AG04450 (cell line): ENCODE measurements around the gene MKLN1. TPM values are rescaled to one million over a fixed set of nuclear protein-coding genes. Genes with fewer than 3 reads are reported as not detected.

Experiments
- CTCF ChIA-PET: fragments of 300-600, 350-600 bp; formaldehyde crosslinking; extraction: SDS; loops from one replicate; lab custom pipeline; 2022; ENCODE audit warnings: antibody characterized with exemption, inconsistent platforms; lab: Charles Lee
- POLR2A ChIA-PET: fragments of 350-600 bp; formaldehyde crosslinking; extraction: SDS; loops from one replicate; lab custom pipeline; 2021; ENCODE audit warnings: antibody characterized with exemption, inconsistent platforms; lab: Yijun Ruan, JAX
- DNase-seq: peaks from one replicate; pipeline ENCODE4 v3.0.0-alpha.2; 2011; ENCODE audit warnings: low read depth, low spot score
- H3K27ac ChIP-seq: one replicate; pipeline ENCODE4 v1.5.1; 2012; ENCODE audit warnings: low read depth, low read length, control low read depth
- H3K27me3 ChIP-seq: one replicate; pipeline ENCODE4 v1.6.0; 2012; ENCODE audit warnings: low read length; ENCODE audit not compliant: control insufficient read depth, insufficient read depth
- H3K4me3 ChIP-seq: 2 replicates; pipeline ENCODE4 v1.5.1; 2011; ENCODE audit warnings: mild to moderate bottlenecking, low read depth, low read length, control low read depth
- H3K9me3 ChIP-seq: 2 replicates; pipeline ENCODE4 v1.5.1; 2012; ENCODE audit warnings: low read length; ENCODE audit not compliant: control insufficient read depth, insufficient read depth
- polyA plus RNA-seq: library from polyadenylated mRNA; depleted of rRNA; stranded (reverse); fragments of >200 nt; gene quantifications from 2 replicates; pipeline ENCODE4 v1.2.3, GENCODE V29; 2011
- TF ChIP-seq, protein P1 (sequence below): IDR thresholded peaks from 2 replicates; pipeline ENCODE4 v1.5.1; 2011; ENCODE audit warnings: low read depth, low read length, control low read depth, inconsistent platforms

Gene MKLN1
- polyA plus RNA-seq, 1 experiment = 56.8 TPM

DNA sequence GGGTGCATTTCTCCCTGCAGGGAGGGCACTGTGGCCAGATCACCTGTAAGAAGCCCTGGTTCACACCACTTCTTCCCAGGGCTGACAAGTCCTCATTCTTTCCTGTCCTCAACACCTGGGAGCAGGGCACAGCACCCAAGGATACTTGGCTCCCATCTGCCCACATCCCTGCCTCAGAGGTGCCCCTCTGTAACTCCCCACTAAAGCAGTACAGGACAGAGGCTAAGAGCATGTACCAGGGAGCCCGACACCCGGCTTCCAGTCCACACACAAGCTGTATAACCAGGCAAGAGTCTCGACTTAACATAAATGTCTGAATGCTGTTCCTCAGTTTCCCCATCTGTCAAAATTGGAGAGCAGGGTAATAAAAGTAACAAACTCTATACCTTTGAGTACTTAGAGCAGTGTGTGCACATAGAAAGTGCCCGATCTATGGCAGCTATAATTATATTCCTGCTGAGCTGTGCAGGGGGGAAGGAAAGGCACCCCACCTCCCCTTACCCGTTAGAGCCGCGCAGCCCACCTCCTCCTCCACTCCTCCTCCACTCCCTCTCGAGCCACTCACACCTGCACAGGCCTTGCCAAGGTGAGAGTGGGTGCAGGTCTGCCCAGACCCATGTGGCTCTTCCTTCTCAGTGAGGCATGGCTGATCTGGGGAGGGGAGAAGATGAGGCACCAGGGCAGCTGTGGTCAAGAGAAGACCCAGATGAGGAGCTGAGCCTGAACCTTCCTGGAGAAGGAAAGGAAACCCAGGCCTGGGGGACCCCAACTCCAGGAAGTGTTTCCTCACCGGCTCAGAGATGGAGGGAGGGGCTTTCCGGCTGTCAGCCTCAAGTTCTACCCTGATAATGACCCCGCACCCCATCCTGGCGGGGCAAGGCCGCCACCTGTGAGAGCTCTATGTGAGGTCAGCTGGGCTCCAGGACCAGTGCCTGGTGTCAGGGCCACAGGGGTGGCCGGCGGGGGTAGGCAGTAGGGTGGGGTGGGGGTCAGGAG, 206.2 kb downstream of the MKLN1 start:
- Histone ChIP-seq H3K27ac (no peak overlapping the region), H3K27me3 (peaks cover 2% of the 10 kb centered on the region), H3K9me3 (no peaks in the 10 kb centered on the region), H3K4me3 (no peak overlapping the region)
- no peak for DNase-seq
- ChIA-PET POLR2A (no interaction called here), CTCF (interaction anchor here (3.3 kb wide), 1 partner anchor 21 kb away, joined by 18 read pairs; no protein-coding TSS in a partner anchor)
- TF ChIP-seq, protein P1, sequence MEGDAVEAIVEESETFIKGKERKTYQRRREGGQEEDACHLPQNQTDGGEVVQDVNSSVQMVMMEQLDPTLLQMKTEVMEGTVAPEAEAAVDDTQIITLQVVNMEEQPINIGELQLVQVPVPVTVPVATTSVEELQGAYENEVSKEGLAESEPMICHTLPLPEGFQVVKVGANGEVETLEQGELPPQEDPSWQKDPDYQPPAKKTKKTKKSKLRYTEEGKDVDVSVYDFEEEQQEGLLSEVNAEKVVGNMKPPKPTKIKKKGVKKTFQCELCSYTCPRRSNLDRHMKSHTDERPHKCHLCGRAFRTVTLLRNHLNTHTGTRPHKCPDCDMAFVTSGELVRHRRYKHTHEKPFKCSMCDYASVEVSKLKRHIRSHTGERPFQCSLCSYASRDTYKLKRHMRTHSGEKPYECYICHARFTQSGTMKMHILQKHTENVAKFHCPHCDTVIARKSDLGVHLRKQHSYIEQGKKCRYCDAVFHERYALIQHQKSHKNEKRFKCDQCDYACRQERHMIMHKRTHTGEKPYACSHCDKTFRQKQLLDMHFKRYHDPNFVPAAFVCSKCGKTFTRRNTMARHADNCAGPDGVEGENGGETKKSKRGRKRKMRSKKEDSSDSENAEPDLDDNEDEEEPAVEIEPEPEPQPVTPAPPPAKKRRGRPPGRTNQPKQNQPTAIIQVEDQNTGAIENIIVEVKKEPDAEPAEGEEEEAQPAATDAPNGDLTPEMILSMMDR = no peak

DNA sequence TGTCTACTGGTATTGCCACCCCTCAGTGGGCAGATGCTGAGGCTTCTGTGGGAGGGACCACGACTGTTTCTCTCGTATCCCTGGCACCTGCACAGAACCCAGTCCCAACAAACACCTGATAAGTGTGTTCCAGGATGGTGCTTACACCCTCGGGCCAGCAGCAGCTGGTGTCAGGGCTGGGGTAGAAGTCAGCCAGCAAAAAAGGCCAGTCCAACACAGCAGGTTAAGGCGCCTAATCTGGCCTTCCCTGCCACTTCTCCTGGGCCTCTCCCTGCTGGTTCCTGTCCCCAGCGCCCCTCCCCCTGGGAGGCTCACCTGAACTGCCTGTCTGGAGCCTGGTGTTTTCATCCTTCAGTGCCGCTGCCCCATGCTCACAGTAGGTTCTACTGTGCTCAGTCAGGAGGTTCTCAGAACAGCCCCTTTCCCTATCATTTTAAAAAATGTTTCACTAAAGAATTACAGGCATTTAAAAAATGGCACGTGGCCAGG, 208.7 kb downstream of the MKLN1 start:
- Histone ChIP-seq H3K27me3 (no peaks in the 10 kb centered on the region), H3K9me3 (no peaks in the 10 kb centered on the region), H3K4me3 (no peak overlapping the region), H3K27ac (no peak overlapping the region)
- DNase-seq = no peak
- TF ChIP-seq, protein P1 = no peak
- POLR2A ChIA-PET = no interaction called here
- CTCF ChIA-PET = interaction anchor here (1.4 kb wide), 1 partner anchor 21 kb away, joined by 3 read pairs; no protein-coding TSS in a partner anchor

DNA sequence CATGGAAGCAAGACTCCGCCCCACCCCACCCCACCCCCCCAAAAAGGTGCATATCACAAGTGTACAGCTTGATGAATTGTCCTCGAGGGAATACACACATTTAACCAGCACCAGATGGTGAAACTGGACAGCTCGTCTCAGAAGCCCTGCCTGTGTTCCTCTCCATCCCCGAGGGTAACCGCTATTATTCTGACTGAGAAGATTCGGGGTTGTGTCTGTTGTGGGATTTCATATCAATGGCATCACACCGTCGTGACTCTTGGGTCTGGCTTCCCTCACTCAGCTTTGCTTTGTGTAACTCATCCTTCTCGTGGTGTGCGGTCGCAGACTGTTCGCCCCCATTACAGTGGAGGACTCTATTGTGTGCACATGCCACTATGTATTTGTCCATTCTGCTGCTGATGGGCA, 209.9 kb downstream of the MKLN1 start:
- H3K4me3 ChIP-seq = no peak overlapping the region
- no peak overlapping the region for H3K27ac ChIP-seq
- H3K9me3 ChIP-seq = no peaks in the 10 kb centered on the region
- POLR2A ChIA-PET = no interaction called here
- no peak for DNase-seq
- CTCF ChIA-PET = no interaction called here
- TF ChIP-seq, protein P1 = no peak
- H3K27me3 ChIP-seq = no peaks in the 10 kb centered on the region

DNA sequence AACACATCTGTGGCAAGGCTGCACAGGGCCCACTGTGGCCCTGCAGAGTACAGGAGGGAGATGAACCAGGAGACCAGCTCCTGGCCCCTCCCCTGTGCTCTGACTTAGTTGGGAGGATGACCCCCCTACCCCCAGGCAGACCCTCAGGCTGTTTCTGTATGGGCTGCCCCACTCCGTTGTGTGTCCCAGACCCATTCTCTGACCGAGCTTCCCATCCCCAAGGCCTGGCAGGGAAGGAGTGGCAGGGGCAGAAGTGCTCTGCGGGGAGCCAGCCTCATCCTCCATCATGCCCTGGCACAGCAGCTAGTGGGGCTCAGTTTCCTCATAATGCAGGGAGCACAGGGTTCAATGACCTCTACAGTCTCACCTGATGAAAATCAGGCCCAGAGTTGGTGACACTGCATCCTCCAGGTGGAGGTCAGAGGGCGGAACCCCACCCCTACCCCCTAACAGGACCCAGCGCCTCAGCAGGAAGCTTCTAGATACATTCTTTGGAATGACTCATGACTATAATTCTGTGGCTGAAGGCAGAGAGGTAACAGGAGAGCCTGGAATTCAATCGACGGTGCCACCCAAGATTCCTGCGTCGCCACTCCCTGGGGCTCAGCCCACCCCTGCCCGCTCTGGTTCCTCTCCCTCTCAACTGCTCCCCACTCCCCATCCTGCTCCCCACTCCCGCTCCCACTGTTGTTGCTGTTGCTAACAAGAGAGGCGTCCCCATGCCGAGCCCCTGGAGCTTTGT, 210.6 kb downstream of the MKLN1 start:
- TF ChIP-seq, protein P1 = no peak
- Histone ChIP-seq H3K4me3 (no peak overlapping the region), H3K27me3 (no peaks in the 10 kb centered on the region), H3K27ac (no peak overlapping the region), H3K9me3 (no peaks in the 10 kb centered on the region)
- ChIA-PET CTCF (interaction anchor here (1.3 kb wide), 2 partner anchors 25 to 117 kb away, joined by 4 read pairs; no protein-coding TSS in a partner anchor), POLR2A (no interaction called here)
- DNase-seq = no peak
